Measurements from ENCODE around the gene MEPE.

Gene MEPE

GRCh38 chr4:87844452-87844851, 11.7 kb downstream of the MEPE start:
- no peak for DNase-seq

GRCh38 chr4:87846226-87846625, 13.5 kb downstream of the MEPE start:
- no peak for DNase-seq

- DNase-seq, result peak in 2 of 5 experiments; percentile 0 to 65
These were observed 16.0 kb downstream of the MEPE start for GRCh38 chr4:87848622-87849351.

- DNase-seq, result peak in 2 of 5 experiments; percentile 2 to 41
These were observed 16.8 kb downstream of the MEPE start for GRCh38 chr4:87849612-87850011.

- DNase-seq, result no peak
These were observed 18.6 kb downstream of the MEPE start for GRCh38 chr4:87851332-87851731.

GRCh38 chr4:87851953-87852352, 19.2 kb downstream of the MEPE start:
- no peak for DNase-seq

GRCh38 chr4:87853108-87853507, 20.3 kb downstream of the MEPE start:
- peak in 1 of 5 experiments; percentile 16 for DNase-seq

GRCh38 chr4:87853891-87854290, 21.1 kb downstream of the MEPE start:
- no peak for DNase-seq

- DNase-seq, result no peak
These were observed 22.8 kb downstream of the MEPE start for GRCh38 chr4:87855559-87855958.

GRCh38 chr4:87856816-87857215, 24.0 kb downstream of the MEPE start:
- no peak for DNase-seq

GRCh38 chr4:87857789-87858188, 25.0 kb downstream of the MEPE start:
- no peak for DNase-seq

GRCh38 chr4:87862236-87862635, 29.5 kb downstream of the MEPE start:
- DNase-seq, result no peak

GRCh38 chr4:87863486-87863885, 30.7 kb downstream of the MEPE start:
- no peak for DNase-seq

GRCh38 chr4:87864321-87864720, 31.6 kb downstream of the MEPE start:
- DNase-seq, result no peak

GRCh38 chr4:87865288-87865687, 32.5 kb downstream of the MEPE start:
- no peak for DNase-seq

- no peak for DNase-seq
These were observed 33.3 kb downstream of the MEPE start for GRCh38 chr4:87865960-87866598.

- no peak for DNase-seq
These were observed 35.8 kb downstream of the MEPE start for GRCh38 chr4:87868522-87868921.

GRCh38 chr4:87872028-87872427, 39.3 kb downstream of the MEPE start:
- no peak for DNase-seq

GRCh38 chr4:87875191-87875590, 42.4 kb downstream of the MEPE start:
- DNase-seq, result no peak

GRCh38 chr4:87880106-87880505, 47.3 kb downstream of the MEPE start:
- DNase-seq, result no peak

GRCh38 chr4:87881115-87881514, 48.3 kb downstream of the MEPE start:
- no peak for DNase-seq

- DNase-seq, result no peak
These were observed 49.6 kb downstream of the MEPE start for GRCh38 chr4:87882321-87882720.

- DNase-seq, result no peak
These were observed 50.1 kb downstream of the MEPE start for GRCh38 chr4:87882861-87883260.

GRCh38 chr4:87884976-87885549, 52.3 kb downstream of the MEPE start:
- no peak for DNase-seq
